K562 (cell line): Measurements from ENCODE around the gene RAB9B. TPM values are rescaled to one million over a fixed set of nuclear protein-coding genes. Genes with fewer than 3 reads are reported as not detected.

Experiments used
- ATAC-seq: fragments of 200-7000 bp; cut with Tn5 transposase; 3 replicates; pipeline ENCODE4 v1.9.1; 2020; ENCODE audit warnings: moderate library complexity
- BruUV-seq: library from RNA; stranded (reverse); fragments of 400-500 nt; replicated peaks from 2 replicates; lab custom pipeline; 2021; lab: Mats Ljungman, UMichigan
- CTCF ChIA-PET: fragments of 300-600 bp; formaldehyde crosslinking; extraction: SDS; loops from one replicate; lab custom pipeline; 2021; ENCODE audit warnings: low intra/inter-chr PET ratio; lab: Yijun Ruan, JAX
- POLR2A ChIA-PET: fragments of 300-600, 350-650 bp; sonication (Branson Sonifier 250); formaldehyde crosslinking; extraction: SDS; loops from one replicate; lab custom pipeline; 2021; ENCODE audit warnings: antibody characterized with exemption, inconsistent platforms; lab: Yijun Ruan, JAX
- DNase-seq, 4 experiments: peaks; one replicate each; pipeline versions ENCODE4 v3.0.0 to v3.0.0-alpha.2; 2011 to 2018; ENCODE audit warnings: low spot score in 3 of 4, mixed read lengths in 3 of 4; ENCODE audit errors: extremely low read depth in 1 of 4
- FAIRE-seq: peaks from 2 replicates; lab custom pipeline; 2011; peaks lifted over from hg19 to GRCh38; lab: Jason Lieb, UNC
- H2AFZ ChIP-seq: 2 replicates; pipeline ENCODE4 v1.6.0; 2011; ENCODE audit warnings: low read depth, low read length, control low read depth, inconsistent platforms
- H3K27ac ChIP-seq: fragments of 200-600 bp; 3 replicates; pipeline ENCODE4 v1.8.0; 2011; ENCODE audit warnings: low read depth, mild to moderate bottlenecking, control low read depth, inconsistent platforms, low read length, moderate library complexity, mixed read lengths; ENCODE audit errors: extremely low read depth
- H3K27me3 ChIP-seq, 2 experiments: fragments of 300-600 bp in 1 of 2; 2 replicates in 1 of 2; 3 replicates in 1 of 2; pipeline versions ENCODE4 v1.6.0 to v1.8.0; 2011; ENCODE audit warnings: inconsistent platforms in 2 of 2, low read length in 2 of 2, mild to moderate bottlenecking in 1 of 2, mixed read lengths in 1 of 2, moderate library complexity in 1 of 2; ENCODE audit not compliant: control insufficient read depth in 2 of 2, insufficient read depth in 2 of 2
- H3K36me3 ChIP-seq: fragments of 300-600 bp; 3 replicates; pipeline ENCODE4 v1.8.0; 2011; ENCODE audit warnings: mild to moderate bottlenecking, low read length, inconsistent platforms; ENCODE audit not compliant: control insufficient read depth, insufficient read depth
- H3K4me1 ChIP-seq, 2 experiments: fragments of 200-600 bp in 1 of 2; replicated peaks in 1 of 2; 2 replicates in 1 of 2; 3 replicates in 1 of 2; pipeline versions ENCODE4 v1.5.1 to v1.8.0; 2011; ENCODE audit warnings: inconsistent platforms in 2 of 2, low read length in 2 of 2, mild to moderate bottlenecking in 1 of 2, mixed read lengths in 1 of 2, moderate library complexity in 1 of 2; ENCODE audit not compliant: control insufficient read depth in 2 of 2, insufficient read depth in 2 of 2
- H3K4me2 ChIP-seq: 2 replicates; pipeline ENCODE4 v1.6.1; 2011; ENCODE audit warnings: low read length, control low read depth, inconsistent platforms, mixed read lengths; ENCODE audit not compliant: insufficient read depth
- H3K4me3 ChIP-seq: fragments of 200-600 bp; sonication (generic), shearing (Covaris generic); 2 replicates; pipeline ENCODE4 v1.5.1; 2016; ENCODE audit warnings: control low read depth, inconsistent platforms
- H3K79me2 ChIP-seq: fragments of 200-600 bp; 3 replicates; pipeline ENCODE4 v1.8.0; 2011; ENCODE audit warnings: low read length, inconsistent platforms; ENCODE audit not compliant: control insufficient read depth, insufficient read depth
- H3K9ac ChIP-seq, 2 experiments: 2 replicates each; pipeline versions ENCODE4 v1.6.0 to v1.6.1; 2011; ENCODE audit warnings: low read depth in 2 of 2, low read length in 2 of 2, control low read depth in 1 of 2, inconsistent platforms in 1 of 2, mild to moderate bottlenecking in 1 of 2, mixed read lengths in 1 of 2; ENCODE audit not compliant: insufficient read depth in 1 of 2
- H3K9me1 ChIP-seq: one replicate; pipeline ENCODE4 v1.6.0; 2011; ENCODE audit warnings: inconsistent platforms, mild to moderate bottlenecking, low read length, moderate library complexity; ENCODE audit not compliant: control insufficient read depth, insufficient read depth
- H3K9me3 ChIP-seq: replicated peaks from 2 replicates; pipeline ENCODE4 v1.5.1; 2011; ENCODE audit warnings: low read depth, low read length, inconsistent platforms; ENCODE audit not compliant: control insufficient read depth, insufficient read depth
- H4K20me1 ChIP-seq: replicated peaks from 2 replicates; pipeline ENCODE4 v1.6.1; 2011; ENCODE audit warnings: low read length, inconsistent platforms, mixed read lengths; ENCODE audit not compliant: control insufficient read depth, insufficient read depth
- ARHGAP35 ChIP-seq: fragments of 450-650 bp; IDR thresholded peaks from 2 replicates; pipeline ENCODE4 v1.6.1; 2018; ENCODE audit not compliant: partially characterized antibody
- CGGBP1 ChIP-seq: fragments of 250-450 bp; sonication (Bioruptor Pico); IDR thresholded peaks from 2 replicates; pipeline ENCODE4 v1.9.0; 2021; ENCODE audit warnings: mild to moderate bottlenecking
- FOSL1 ChIP-seq: fragments of 200-800 bp; sonication (Bioruptor generic); conservative IDR thresholded peaks from 2 replicates; pipeline ENCODE4 v1.6.1; 2016; ENCODE audit warnings: missing genetic modification characterization, missing compliant biosample characterization
- ILK ChIP-seq: fragments of 450-650 bp; IDR thresholded peaks from 2 replicates; pipeline ENCODE4 v1.6.1; 2016; ENCODE audit warnings: missing genetic modification characterization, low read depth, mild to moderate bottlenecking, missing compliant biosample characterization, moderate library complexity, borderline replicate concordance
- MGA ChIP-seq: fragments of 450-650 bp; IDR thresholded peaks from 2 replicates; pipeline ENCODE4 v1.6.1; 2016; ENCODE audit warnings: mild to moderate bottlenecking, moderate library complexity
- MTA3 ChIP-seq: fragments of 450-650 bp; formaldehyde crosslinking; IDR thresholded peaks from 2 replicates; pipeline ENCODE4 v1.6.1; 2017; ENCODE audit warnings: mild to moderate bottlenecking, borderline replicate concordance
- NFE2 ChIP-seq: IDR thresholded peaks from 2 replicates; pipeline ENCODE4 v1.6.1; 2014; ENCODE audit warnings: antibody characterized with exemption, low read depth
- SREBF2 ChIP-seq: sonication (generic); formaldehyde crosslinking; IDR thresholded peaks from 2 replicates; pipeline ENCODE4 v1.4.0; 2020; ENCODE audit warnings: mild to moderate bottlenecking, missing genetic modification reagents
- YY1 ChIP-seq, 3 experiments: IDR thresholded peaks; 2 replicates each; pipeline ENCODE4 v1.6.1; 2011; ENCODE audit warnings: low read length in 2 of 3, mild to moderate bottlenecking in 2 of 3, moderate library complexity in 2 of 3, borderline replicate concordance in 1 of 3, control low read depth in 1 of 3, low read depth in 1 of 3; ENCODE audit not compliant: insufficient read depth in 3 of 3, insufficient replicate concordance in 2 of 3, control insufficient read depth in 1 of 3, insufficient read length in 1 of 3; ENCODE audit errors: extremely low read depth in 1 of 3
- ZNF253 ChIP-seq: fragments of 250-450 bp; sonication (Bioruptor Pico); conservative IDR thresholded peaks from 2 replicates; pipeline ENCODE4 v1.6.1; 2021; ENCODE audit warnings: mild to moderate bottlenecking
- ZNF830 ChIP-seq: fragments of 250-450 bp; sonication (Bioruptor Pico); IDR thresholded peaks from 2 replicates; pipeline ENCODE4 v1.5.0; 2021; ENCODE audit warnings: mild to moderate bottlenecking
- WGBS: fragments of 100-300 bp; shearing (Covaris generic); methylation state at CpG from one replicate; pipeline ENCODE4 v1.1.6; 2016; ENCODE audit warnings: low coverage, mixed read lengths; ENCODE audit not compliant: insufficient coverage; ENCODE audit errors: missing lambda C conversion rate; 5-methylcytosine and 5-hydroxymethylcytosine counted together
- in situ Hi-C: fragments of 300-500 bp; cut with MboI; formaldehyde crosslinking; loops from 4 replicates; pipeline ENCODE4 v1.15.0; 2018; ENCODE audit warnings: inconsistent platforms, mixed read lengths
- intact Hi-C: fragments of 100-400 bp; cut with micrococcal nuclease; formaldehyde crosslinking; loops from 2 replicates; pipeline ENCODE4 v1.14.2; 2022
- polyA plus RNA-seq, 8 experiments: library from polyadenylated mRNA; depleted of rRNA in 4 of 8; stranded (reverse) in 5 of 8; unstranded in 3 of 8; fragments of >200 nt; fragmentation: Nextera tagmentation in 2 of 8; fragmentation: Illumina TruSeq in 1 of 8; extraction: Ambion mirVana in 2 of 8; extraction: Trizol in 1 of 8; gene quantifications; 2 replicates each; pipeline versions ENCODE4 v1.2.1 to v1.2.3, GENCODE V29; 2011 to 2014; ENCODE audit warnings: inconsistent platforms in 1 of 8, missing spikeins in 1 of 8
- total RNA-seq, 7 experiments: library from RNA; depleted of rRNA in 6 of 7; stranded (reverse); fragments of >200 nt in 6 of 7; fragmentation: Illumina TruSeq in 2 of 7; extraction: Trizol in 2 of 7; gene quantifications; 2 replicates each; pipeline versions ENCODE4 v1.2.1 to v1.2.3, GENCODE V29; 2011 to 2021; ENCODE audit warnings: low replicate concordance in 1 of 7

The RAB9B gene
- total and polyA plus RNA-seq, 9 of the 15 experiments (the other 6 are each of a cell fraction or from before 2014, with no cell fraction given) = 0.03 to 0.05 (median 0.04) TPM; not detected in 6

- Histone ChIP-seq H3K4me3 (no peak overlapping the region), H3K9ac (no peak overlapping the region), H3K4me1 (peaks cover 0 to 9% of the 10 kb centered on the region in 2 experiments; a peak in 2 of 5 replicates), H3K9me3 (no peaks in the 10 kb centered on the region), H4K20me1 (no peaks in the 10 kb centered on the region), H3K79me2 (no peaks in the 10 kb centered on the region), H3K9me1 (no peaks in the 10 kb centered on the region), H3K4me2 (no peak overlapping the region), H3K27ac (no peak overlapping the region), H3K36me3 (no peaks in the 10 kb centered on the region), H3K27me3 (peaks cover 7 to 27% of the 10 kb centered on the region in 2 experiments; a peak in 4 of 5 replicates), H2AFZ (no peak overlapping the region)
- WGBS = 4% methylated on average over 6 of the region's 7 CpGs
- POLR2A ChIA-PET = no interaction called here
- no peak for FAIRE-seq
- no peak for DNase-seq
- in situ Hi-C loops = no loop called here
- ATAC-seq = no peak
- BruUV-seq = no TSS peak
- CTCF ChIA-PET = no interaction called here
- intact Hi-C loops = no loop called here
- no peak for TF ChIP-seq MGA
- TF ChIP-seq ZNF253 = no peak
- TF ChIP-seq SREBF2 (CRISPR knock-in tag) = no peak
- TF ChIP-seq FOSL1 (tag) = no peak
- no peak for TF ChIP-seq ILK (tag)
- no peak for TF ChIP-seq MTA3
- TF ChIP-seq YY1 (IDR thresholded peaks at IDR 0.05; ENCODE audit: borderline replicate concordance in 1 of 3, control insufficient read depth in 1 of 3, extremely low read depth in 1 of 3, insufficient read depth in 3 of 3, insufficient read length in 1 of 3, insufficient replicate concordance in 2 of 3, low read depth in 1 of 3, low read length in 2 of 3) = no peak
- no peak for TF ChIP-seq ARHGAP35
- TF ChIP-seq ZNF830 (CRISPR knock-in tag) = no peak
- no peak for TF ChIP-seq CGGBP1 (CRISPR knock-in tag)
- TF ChIP-seq NFE2 = no peak
Measured at GRCh38 chrX:103830848-103831247, 1.2 kb downstream of the RAB9B start.
